WTC11 (cell line): ENCODE data around the gene ANKMY1. TPM values are rescaled to one million over a fixed set of nuclear protein-coding genes. Genes with fewer than 3 reads are reported as not detected.

ENCODE experiments used
- ATAC-seq: fragments of 200-7000 bp; cut with Tn5 transposase; 2 replicates; pipeline ENCODE4 v1.10.0; 2021; ENCODE audit warnings: mild to moderate bottlenecking, moderate library complexity
- CTCF ChIA-PET: fragments of 300-600 bp; sonication (Branson Sonifier 250); formaldehyde crosslinking; loops from one replicate; lab custom pipeline; 2021; ENCODE audit warnings: antibody characterized with exemption; lab: Charles Lee
- POLR2A ChIA-PET: fragments of 350-600 bp; sonication (Branson Sonifier 250); formaldehyde crosslinking; loops from one replicate; lab custom pipeline; 2021; ENCODE audit warnings: antibody characterized with exemption; lab: Charles Lee
- DNase-seq: peaks from one replicate; pipeline ENCODE4 v3.0.0; 2021; ENCODE audit warnings: low spot score
- H3K27ac Mint-ChIP-seq: 2 replicates; pipeline ENCODE4 v1.8.0; 2021; ENCODE audit warnings: mixed read lengths
- H3K27me3 Mint-ChIP-seq: 2 replicates; pipeline ENCODE4 v1.8.0; 2021; ENCODE audit warnings: low read depth, mild to moderate bottlenecking, moderate library complexity, mixed read lengths
- H3K36me3 Mint-ChIP-seq: 2 replicates; pipeline ENCODE4 v1.8.0; 2021; ENCODE audit warnings: mixed read lengths
- H3K4me1 Mint-ChIP-seq: 2 replicates; pipeline ENCODE4 v1.8.0; 2022; ENCODE audit warnings: mixed read lengths
- H3K4me3 Mint-ChIP-seq: 2 replicates; pipeline ENCODE4 v1.8.0; 2021; ENCODE audit warnings: mild to moderate bottlenecking, moderate library complexity, mixed read lengths
- H3K9me3 Mint-ChIP-seq: 2 replicates; pipeline ENCODE4 v1.8.0; 2021; ENCODE audit warnings: mixed read lengths
- ATF1 ChIP-seq: sonication (generic); formaldehyde crosslinking; IDR thresholded peaks from 2 replicates; pipeline ENCODE4 v1.8.1; 2023; ENCODE audit warnings: mild to moderate bottlenecking, moderate library complexity, missing genetic modification reagents
- ATF2 ChIP-seq: sonication (generic); formaldehyde crosslinking; IDR thresholded peaks from 2 replicates; pipeline ENCODE4 v1.8.1; 2022; ENCODE audit warnings: low read depth, missing genetic modification reagents, borderline replicate concordance
- CREB1 ChIP-seq: sonication (generic); formaldehyde crosslinking; IDR thresholded peaks from 2 replicates; pipeline ENCODE4 v1.8.0; 2023; ENCODE audit warnings: mild to moderate bottlenecking, missing genetic modification reagents
- E2F5 ChIP-seq: sonication (generic); formaldehyde crosslinking; IDR thresholded peaks from 2 replicates; pipeline ENCODE4 v1.8.1; 2022; ENCODE audit warnings: mild to moderate bottlenecking, moderate library complexity, missing genetic modification reagents
- GABPB1 ChIP-seq: sonication (generic); formaldehyde crosslinking; IDR thresholded peaks from 2 replicates; pipeline ENCODE4 v1.8.1; 2023; ENCODE audit warnings: mild to moderate bottlenecking, missing genetic modification reagents
- JAZF1 ChIP-seq: fragments of 250-450 bp; sonication (Bioruptor Pico); IDR thresholded peaks from 2 replicates; pipeline ENCODE4 v1.9.0; 2021; ENCODE audit warnings: moderate library complexity, mild to moderate bottlenecking, inconsistent platforms
- KAT7 ChIP-seq: sonication (generic); formaldehyde crosslinking; IDR thresholded peaks from 2 replicates; pipeline ENCODE4 v1.8.1; 2023; ENCODE audit warnings: missing genetic modification reagents, mild to moderate bottlenecking, borderline replicate concordance
- OVOL2 ChIP-seq: fragments of 250-450 bp; sonication (Bioruptor Pico); IDR thresholded peaks from 2 replicates; pipeline ENCODE4 v1.9.0; 2021; ENCODE audit warnings: mild to moderate bottlenecking, borderline replicate concordance
- RELA ChIP-seq: sonication (generic); formaldehyde crosslinking; IDR thresholded peaks from 2 replicates; pipeline ENCODE4 v1.8.1; 2022; ENCODE audit warnings: missing genetic modification reagents, mild to moderate bottlenecking, borderline replicate concordance
- SP1 ChIP-seq: sonication (generic); formaldehyde crosslinking; conservative IDR thresholded peaks from 2 replicates; pipeline ENCODE4 v1.8.1; 2022; ENCODE audit warnings: missing genetic modification reagents
- ZNF416 ChIP-seq: fragments of 250-450 bp; sonication (Bioruptor Pico); IDR thresholded peaks from 2 replicates; pipeline ENCODE4 v1.9.0; 2021; ENCODE audit warnings: mild to moderate bottlenecking, inconsistent platforms
- ZNF423 ChIP-seq: fragments of 250-450 bp; sonication (Bioruptor Pico); IDR thresholded peaks from 2 replicates; pipeline ENCODE4 v2.1.2; 2022; ENCODE audit warnings: mild to moderate bottlenecking, moderate library complexity
- total RNA-seq: library from RNA; stranded (reverse); gene quantifications from 3 replicates; pipeline ENCODE4 v1.2.3, GENCODE V29; 2021
- TF ChIP-seq, protein P1 (sequence below): sonication (generic); formaldehyde crosslinking; IDR thresholded peaks from 2 replicates; pipeline ENCODE4 v1.8.0; 2023; ENCODE audit warnings: missing genetic modification reagents
- TF ChIP-seq, protein P2 (sequence below): fragments of 200-600 bp; IDR thresholded peaks from 2 replicates; pipeline ENCODE4 v1.8.0; 2022; ENCODE audit warnings: antibody characterized with exemption
- TF ChIP-seq, protein P3 (sequence below): sonication (generic); formaldehyde crosslinking; IDR thresholded peaks from 2 replicates; pipeline ENCODE4 v1.8.1; 2023; ENCODE audit warnings: mild to moderate bottlenecking, moderate library complexity, missing genetic modification reagents

The ANKMY1 gene
- total RNA-seq, 1 experiment from 2014 or later = 4.6 TPM

DNA sequence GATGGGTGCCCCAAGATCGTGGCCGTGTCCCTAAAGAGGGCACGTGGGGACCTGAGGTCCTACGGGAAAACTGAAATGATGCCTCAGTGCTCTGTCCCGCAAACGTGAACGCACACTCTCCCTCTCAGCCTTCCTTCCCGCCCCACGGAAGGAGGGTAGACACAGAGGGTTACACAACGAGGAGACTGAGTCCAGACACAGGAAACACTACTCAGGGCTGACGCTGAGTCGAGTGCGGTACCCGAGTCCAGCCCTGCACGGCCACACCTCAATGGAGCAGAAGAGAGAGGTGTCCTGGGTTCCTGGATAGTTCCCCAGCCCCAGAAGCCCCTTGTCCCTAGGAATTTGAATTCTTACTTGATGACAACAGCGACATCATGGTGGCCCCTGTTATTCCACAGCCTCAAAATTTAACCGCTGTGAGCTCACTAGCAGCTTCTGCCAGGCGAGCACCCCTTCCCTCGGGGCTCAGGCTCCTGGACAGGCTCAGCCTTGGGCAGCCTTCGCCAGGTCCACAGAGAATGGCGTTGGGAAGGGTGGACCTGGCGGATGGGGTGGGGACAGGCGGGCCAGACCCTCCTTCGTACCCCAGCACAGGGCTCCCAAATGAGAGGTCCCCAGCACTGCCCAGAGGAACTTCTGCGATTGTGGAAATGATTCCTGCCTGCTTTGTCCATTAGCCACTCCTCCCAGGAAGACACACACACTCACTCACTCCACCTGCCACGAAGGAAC is 9.5 kb upstream of the ANKMY1 start:
- no peak for ATAC-seq
- Mint-ChIP-seq H3K4me1 (peaks cover 20% of the 10 kb centered on the region), H3K4me3 (peak overlapping the region; percentile 69), H3K27me3 (peaks cover 28% of the 10 kb centered on the region), H3K9me3 (no peaks in the 10 kb centered on the region), H3K36me3 (no peaks in the 10 kb centered on the region), H3K27ac (no peak overlapping the region)
- TF ChIP-seq RELA (peak; percentile 33; the same call in 1 of the 2 replicates), ZNF416 (no peak), GABPB1 (CRISPR knock-in tag) (peak; percentile 30; the same call in 1 of the 2 replicates), KAT7 (no peak)
- TF ChIP-seq, protein P1, sequence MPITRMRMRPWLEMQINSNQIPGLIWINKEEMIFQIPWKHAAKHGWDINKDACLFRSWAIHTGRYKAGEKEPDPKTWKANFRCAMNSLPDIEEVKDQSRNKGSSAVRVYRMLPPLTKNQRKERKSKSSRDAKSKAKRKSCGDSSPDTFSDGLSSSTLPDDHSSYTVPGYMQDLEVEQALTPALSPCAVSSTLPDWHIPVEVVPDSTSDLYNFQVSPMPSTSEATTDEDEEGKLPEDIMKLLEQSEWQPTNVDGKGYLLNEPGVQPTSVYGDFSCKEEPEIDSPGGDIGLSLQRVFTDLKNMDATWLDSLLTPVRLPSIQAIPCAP (CRISPR knock-in tag) = no peak
- ChIA-PET CTCF (interaction anchor here (1.0 to 3.3 kb wide), 6 partner anchors 10 to 137 kb away, joined by 3 to 40 read pairs (median 14); partner anchors contain the start of genes ANKMY1 and CAPN10), POLR2A (interaction anchor here (1.0 kb wide), 1 partner anchor 19 kb away, joined by 3 read pairs; the partner anchor contains the start of gene CAPN10)
- peak; percentile 10 for DNase-seq

DNA sequence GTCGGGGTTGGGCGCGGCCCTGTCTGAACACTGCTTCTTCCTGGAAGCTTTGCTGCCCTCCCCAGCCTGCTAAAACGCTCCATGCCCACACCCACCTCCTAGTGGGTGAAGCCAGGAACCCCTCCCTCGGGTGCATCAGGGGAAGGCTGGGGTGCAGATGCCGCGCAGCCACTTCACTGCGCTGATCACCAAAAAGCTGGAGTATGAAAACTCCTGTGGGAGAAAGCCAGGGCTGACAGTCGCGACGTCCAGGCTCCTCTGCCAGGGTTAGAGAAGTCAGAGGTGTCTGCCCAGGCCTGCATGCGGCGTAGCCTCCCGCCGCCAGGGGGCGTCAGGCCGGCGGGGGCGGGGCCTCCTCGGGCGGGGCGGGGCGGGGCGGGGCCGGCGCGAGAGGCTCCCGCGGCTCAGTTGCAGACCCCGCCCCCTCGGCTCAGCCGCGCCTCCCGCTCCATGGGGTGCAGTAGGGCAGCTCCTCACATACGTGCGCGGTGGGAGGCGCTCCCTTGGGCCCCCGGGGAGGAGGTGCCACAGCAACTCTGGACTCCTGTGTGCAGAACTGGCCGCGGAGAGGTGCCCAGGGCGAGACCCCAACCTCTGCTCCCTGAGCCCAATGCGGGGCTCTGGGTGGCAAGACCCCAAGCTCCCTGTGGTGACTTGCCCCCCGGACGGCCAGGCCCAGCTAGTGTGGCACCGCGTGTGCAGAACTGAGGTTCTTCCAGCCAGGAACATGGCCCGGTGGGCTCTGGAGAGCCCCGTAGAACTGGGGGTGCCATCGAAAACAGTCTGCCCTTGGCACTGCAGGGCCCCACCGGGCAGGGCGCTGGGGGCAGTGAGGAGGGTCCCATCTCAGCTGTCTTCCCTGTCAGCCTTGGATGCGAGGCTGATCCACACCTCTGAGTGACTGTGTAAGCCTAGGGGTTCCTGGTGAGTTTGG is 8.7 kb upstream of the ANKMY1 start:
- ATAC-seq = peak; percentile 67
- CTCF ChIA-PET = interaction anchor here (0.6 to 3.3 kb wide), 14 partner anchors 9 to 333 kb away, joined by 3 to 40 read pairs (median 4); partner anchors contain the start of genes ANKMY1 and CAPN10

More for the DNA sequence above, 8.7 kb upstream of the ANKMY1 start:
- TF ChIP-seq SP1 (CRISPR knock-in tag) = peak; percentile 73
- no peak for TF ChIP-seq OVOL2 (CRISPR knock-in tag)
- TF ChIP-seq, protein P2, sequence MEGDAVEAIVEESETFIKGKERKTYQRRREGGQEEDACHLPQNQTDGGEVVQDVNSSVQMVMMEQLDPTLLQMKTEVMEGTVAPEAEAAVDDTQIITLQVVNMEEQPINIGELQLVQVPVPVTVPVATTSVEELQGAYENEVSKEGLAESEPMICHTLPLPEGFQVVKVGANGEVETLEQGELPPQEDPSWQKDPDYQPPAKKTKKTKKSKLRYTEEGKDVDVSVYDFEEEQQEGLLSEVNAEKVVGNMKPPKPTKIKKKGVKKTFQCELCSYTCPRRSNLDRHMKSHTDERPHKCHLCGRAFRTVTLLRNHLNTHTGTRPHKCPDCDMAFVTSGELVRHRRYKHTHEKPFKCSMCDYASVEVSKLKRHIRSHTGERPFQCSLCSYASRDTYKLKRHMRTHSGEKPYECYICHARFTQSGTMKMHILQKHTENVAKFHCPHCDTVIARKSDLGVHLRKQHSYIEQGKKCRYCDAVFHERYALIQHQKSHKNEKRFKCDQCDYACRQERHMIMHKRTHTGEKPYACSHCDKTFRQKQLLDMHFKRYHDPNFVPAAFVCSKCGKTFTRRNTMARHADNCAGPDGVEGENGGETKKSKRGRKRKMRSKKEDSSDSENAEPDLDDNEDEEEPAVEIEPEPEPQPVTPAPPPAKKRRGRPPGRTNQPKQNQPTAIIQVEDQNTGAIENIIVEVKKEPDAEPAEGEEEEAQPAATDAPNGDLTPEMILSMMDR = peak; percentile 94
- TF ChIP-seq JAZF1 (CRISPR knock-in tag) = no peak
- TF ChIP-seq, protein P3, sequence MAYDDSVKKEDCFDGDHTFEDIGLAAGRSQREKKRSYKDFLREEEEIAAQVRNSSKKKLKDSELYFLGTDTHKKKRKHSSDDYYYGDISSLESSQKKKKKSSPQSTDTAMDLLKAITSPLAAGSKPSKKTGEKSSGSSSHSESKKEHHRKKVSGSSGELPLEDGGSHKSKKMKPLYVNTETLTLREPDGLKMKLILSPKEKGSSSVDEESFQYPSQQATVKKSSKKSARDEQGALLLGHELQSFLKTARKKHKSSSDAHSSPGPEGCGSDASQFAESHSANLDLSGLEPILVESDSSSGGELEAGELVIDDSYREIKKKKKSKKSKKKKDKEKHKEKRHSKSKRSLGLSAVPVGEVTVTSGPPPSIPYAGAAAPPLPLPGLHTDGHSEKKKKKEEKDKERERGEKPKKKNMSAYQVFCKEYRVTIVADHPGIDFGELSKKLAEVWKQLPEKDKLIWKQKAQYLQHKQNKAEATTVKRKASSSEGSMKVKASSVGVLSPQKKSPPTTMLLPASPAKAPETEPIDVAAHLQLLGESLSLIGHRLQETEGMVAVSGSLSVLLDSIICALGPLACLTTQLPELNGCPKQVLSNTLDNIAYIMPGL = no peak
- peak; percentile 86 for TF ChIP-seq ZNF423 (CRISPR knock-in tag)
- no peak for TF ChIP-seq ATF2 (CRISPR knock-in tag)
- no peak for TF ChIP-seq CREB1 (CRISPR knock-in tag)
- TF ChIP-seq ATF1 = no peak
- peak; percentile 25; the same call in 1 of the 2 replicates for TF ChIP-seq E2F5
- POLR2A ChIA-PET = interaction anchor here (1.0 kb wide), 1 partner anchor 20 kb away, joined by 3 read pairs; the partner anchor contains the start of gene CAPN10
- peak; percentile 86 for DNase-seq
- Mint-ChIP-seq H3K36me3 (no peaks in the 10 kb centered on the region), H3K27me3 (peaks cover 28% of the 10 kb centered on the region), H3K27ac (no peak overlapping the region), H3K9me3 (no peaks in the 10 kb centered on the region), H3K4me1 (peaks cover 25% of the 10 kb centered on the region), H3K4me3 (peak overlapping the region; percentile 69)
